Activated CD8-positive, alpha-beta T cell treated with anti-CD3 and anti-CD28 coated beads for 36 hours (primary cell): ENCODE results near the gene ALG12. TPM values are rescaled to one million over a fixed set of nuclear protein-coding genes. Genes with fewer than 3 reads are reported as not detected.
"Not testable (repeated sequence)": the region's sequence is repeated elsewhere in the genome, so short reads cannot be mapped to it uniquely, and the experiment has no call there.

ENCODE experiments used
- ATAC-seq: fragments of 200-7000 bp; cut with Tn5 transposase; one replicate; pipeline ENCODE4 v1.10.0; 2021; ENCODE audit warnings: mild to moderate bottlenecking, moderate library complexity
- CTCF ChIA-PET: fragments of 350-600 bp; sonication (Branson Sonifier 250); formaldehyde crosslinking; loops from one replicate; lab custom pipeline; 2021; ENCODE audit warnings: antibody characterized with exemption; lab: Charles Lee
- POLR2A ChIA-PET: fragments of 350-600 bp; sonication (Branson Sonifier 250); formaldehyde crosslinking; loops from one replicate; lab custom pipeline; 2021; ENCODE audit warnings: antibody characterized with exemption; lab: Charles Lee
- DNase-seq: peaks from one replicate; pipeline ENCODE4 v3.0.0-alpha.2; 2020
- H3K27ac Mint-ChIP-seq: one replicate; pipeline ENCODE4 v1.8.0; 2021; ENCODE audit warnings: mild to moderate bottlenecking, mixed read lengths
- H3K27me3 Mint-ChIP-seq: one replicate; pipeline ENCODE4 v1.8.0; 2021; ENCODE audit warnings: mixed read lengths
- H3K36me3 Mint-ChIP-seq: one replicate; pipeline ENCODE4 v1.8.0; 2021; ENCODE audit warnings: low read depth, mixed read lengths
- H3K4me1 Mint-ChIP-seq: one replicate; pipeline ENCODE4 v1.8.0; 2021; ENCODE audit warnings: low read depth, mixed read lengths
- H3K4me3 Mint-ChIP-seq: one replicate; pipeline ENCODE4 v1.8.0; 2021; ENCODE audit warnings: mild to moderate bottlenecking, moderate library complexity, mixed read lengths
- H3K9me3 Mint-ChIP-seq: one replicate; pipeline ENCODE4 v1.8.0; 2021; ENCODE audit warnings: mixed read lengths
- intact Hi-C: fragments of 100-400 bp; cut with micrococcal nuclease; formaldehyde crosslinking; loops from one replicate; pipeline ENCODE4 v1.10.0; 2022
- total RNA-seq, 2 experiments: library from RNA; stranded (reverse); gene quantifications; one replicate each; pipeline ENCODE4 v1.2.3, GENCODE V29; 2021
- TF ChIP-seq, protein P1 (sequence below): fragments of 200-600 bp; IDR thresholded peaks from one replicate; pipeline ENCODE4 v1.8.0; 2022; ENCODE audit warnings: antibody characterized with exemption, mild to moderate bottlenecking

ALG12 gene
- total RNA-seq, 2 experiments from 2014 or later = 10.7 to 12.0 TPM

DNA sequence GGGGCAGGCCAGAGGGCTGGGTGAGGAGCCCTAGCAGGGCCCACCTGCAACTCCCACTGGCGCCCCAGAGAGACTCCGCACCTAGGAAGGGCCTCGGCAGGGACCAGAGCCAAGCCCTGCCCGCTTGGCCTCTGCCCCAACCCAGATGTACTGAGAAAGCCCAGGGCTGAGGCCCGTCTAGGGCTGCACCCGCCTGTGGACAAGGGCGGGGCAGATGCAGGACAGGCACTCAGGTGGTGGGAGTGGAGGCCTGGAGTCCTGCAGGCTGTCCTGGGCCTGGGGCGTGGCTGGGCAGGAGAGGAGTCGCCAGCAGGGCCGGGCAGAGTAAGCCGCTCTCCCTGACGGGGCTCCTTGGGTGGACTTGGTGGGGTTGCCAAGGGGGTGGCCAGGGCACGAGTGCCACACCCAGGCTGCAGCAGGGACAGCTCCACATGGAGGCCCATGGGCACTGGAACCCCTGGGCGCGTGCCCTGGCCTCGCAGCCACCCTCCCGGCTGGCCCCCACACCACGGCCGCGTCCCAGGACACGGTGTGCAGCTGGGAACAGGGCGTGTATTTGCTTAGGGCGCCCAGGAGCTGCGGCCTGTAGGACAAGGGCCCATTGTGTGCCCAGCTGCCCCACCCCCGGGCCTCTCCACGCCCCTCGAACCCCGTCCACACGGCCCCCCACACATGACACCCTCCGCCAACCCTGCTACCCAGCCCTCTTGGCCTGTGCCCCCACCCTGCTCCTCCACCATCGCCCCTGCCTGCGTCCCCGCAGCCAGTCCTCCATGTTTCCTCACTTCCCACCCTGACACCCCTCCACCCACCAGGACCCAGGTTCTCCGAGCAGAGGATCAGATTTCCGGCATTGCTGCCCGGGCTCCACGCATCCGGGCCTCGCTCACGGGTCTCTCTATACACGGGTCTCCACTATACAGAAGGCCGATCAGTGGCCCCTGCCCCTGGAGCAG is 31.0 kb upstream of the ALG12 start:
- H3K27ac Mint-ChIP-seq = no peak overlapping the region
- no peak for ATAC-seq
- TF ChIP-seq, protein P1, sequence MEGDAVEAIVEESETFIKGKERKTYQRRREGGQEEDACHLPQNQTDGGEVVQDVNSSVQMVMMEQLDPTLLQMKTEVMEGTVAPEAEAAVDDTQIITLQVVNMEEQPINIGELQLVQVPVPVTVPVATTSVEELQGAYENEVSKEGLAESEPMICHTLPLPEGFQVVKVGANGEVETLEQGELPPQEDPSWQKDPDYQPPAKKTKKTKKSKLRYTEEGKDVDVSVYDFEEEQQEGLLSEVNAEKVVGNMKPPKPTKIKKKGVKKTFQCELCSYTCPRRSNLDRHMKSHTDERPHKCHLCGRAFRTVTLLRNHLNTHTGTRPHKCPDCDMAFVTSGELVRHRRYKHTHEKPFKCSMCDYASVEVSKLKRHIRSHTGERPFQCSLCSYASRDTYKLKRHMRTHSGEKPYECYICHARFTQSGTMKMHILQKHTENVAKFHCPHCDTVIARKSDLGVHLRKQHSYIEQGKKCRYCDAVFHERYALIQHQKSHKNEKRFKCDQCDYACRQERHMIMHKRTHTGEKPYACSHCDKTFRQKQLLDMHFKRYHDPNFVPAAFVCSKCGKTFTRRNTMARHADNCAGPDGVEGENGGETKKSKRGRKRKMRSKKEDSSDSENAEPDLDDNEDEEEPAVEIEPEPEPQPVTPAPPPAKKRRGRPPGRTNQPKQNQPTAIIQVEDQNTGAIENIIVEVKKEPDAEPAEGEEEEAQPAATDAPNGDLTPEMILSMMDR = no peak

DNA sequence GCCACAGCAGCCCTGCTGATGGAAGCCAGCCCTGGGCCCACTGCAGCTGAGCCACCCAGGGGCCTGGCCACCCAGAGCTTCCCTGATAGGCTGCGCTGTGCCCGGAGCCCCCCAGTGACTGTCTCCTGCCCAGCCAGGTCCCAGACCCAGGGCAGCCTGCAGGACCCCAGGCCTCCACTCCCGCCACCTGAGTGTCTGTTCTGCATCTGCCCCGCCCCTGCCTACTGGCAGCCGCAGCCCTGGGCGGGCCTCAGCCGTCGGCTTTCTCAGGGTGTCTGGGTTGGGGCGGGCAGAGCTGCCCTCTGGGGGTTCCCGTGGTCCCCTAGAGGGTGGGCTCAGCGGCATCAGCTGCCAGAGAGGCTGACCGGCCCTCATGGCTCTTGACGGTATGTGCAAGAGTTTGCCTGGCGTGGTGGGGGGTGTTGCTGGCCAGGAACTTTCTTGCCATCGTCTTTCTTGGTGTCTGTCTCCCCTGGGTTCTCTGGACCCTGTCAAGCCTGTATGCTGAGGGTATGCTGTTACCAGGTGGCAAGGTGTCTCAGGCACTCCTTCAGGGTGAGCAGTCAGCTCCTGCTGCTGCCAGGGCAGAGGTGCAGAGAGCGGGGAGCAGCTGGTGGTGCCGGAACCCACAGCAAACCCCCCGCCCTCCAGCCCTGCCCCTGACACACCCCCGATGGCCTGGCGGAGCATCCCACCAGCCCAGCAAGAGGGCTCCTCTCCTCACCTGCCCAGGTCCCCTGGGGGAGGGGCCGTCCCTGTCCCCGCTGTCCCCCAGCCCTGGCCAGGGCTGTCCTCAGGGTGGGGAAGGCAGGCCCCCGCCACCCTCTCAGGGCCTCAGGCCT is 30.1 kb upstream of the ALG12 start:
- intact Hi-C loops = no loop called here
- CTCF ChIA-PET = no interaction called here
- H3K4me1 Mint-ChIP-seq = peaks cover 6% of the 10 kb centered on the region
- no peaks in the 10 kb centered on the region for H3K27me3 Mint-ChIP-seq
- no peak overlapping the region for H3K4me3 Mint-ChIP-seq
- no peaks in the 10 kb centered on the region for H3K9me3 Mint-ChIP-seq
- DNase-seq = no peak
- TF ChIP-seq, protein P1 = no peak
- H3K27ac Mint-ChIP-seq = no peak overlapping the region
- no peaks in the 10 kb centered on the region for H3K36me3 Mint-ChIP-seq
- POLR2A ChIA-PET = interaction anchor here (2.3 kb wide), 2 partner anchors 10 to 22 kb away, joined by 6 to 8 read pairs; no protein-coding TSS in a partner anchor
- ATAC-seq = no peak

More for the DNA sequence above, 31.0 kb upstream of the ALG12 start:
- Mint-ChIP-seq H3K36me3 (no peaks in the 10 kb centered on the region), H3K9me3 (no peaks in the 10 kb centered on the region), H3K4me3 (no peak overlapping the region), H3K4me1 (peaks cover 6% of the 10 kb centered on the region), H3K27me3 (no peaks in the 10 kb centered on the region)
- CTCF ChIA-PET = no interaction called here
- intact Hi-C loops = no loop called here
- POLR2A ChIA-PET = no interaction called here
- no peak for DNase-seq

GRCh38 chr22:49947296-49947622 is 29.0 kb upstream of the ALG12 start:
- TF ChIP-seq, protein P1 = no peak
- DNase-seq = no peak
- H3K27me3 Mint-ChIP-seq = no peaks in the 10 kb centered on the region
- H3K36me3 Mint-ChIP-seq = no peaks in the 10 kb centered on the region
- POLR2A ChIA-PET = interaction anchor here (1.6 to 2.3 kb wide), 4 partner anchors 9 to 23 kb away, joined by 4 to 8 read pairs (median 6); no protein-coding TSS in a partner anchor
- no peak for ATAC-seq
- H3K4me1 Mint-ChIP-seq = peaks cover 6% of the 10 kb centered on the region
- intact Hi-C loops = no loop called here
- no peaks in the 10 kb centered on the region for H3K9me3 Mint-ChIP-seq
- CTCF ChIA-PET = no interaction called here
- no peak overlapping the region for H3K27ac Mint-ChIP-seq
- H3K4me3 Mint-ChIP-seq = no peak overlapping the region

DNA sequence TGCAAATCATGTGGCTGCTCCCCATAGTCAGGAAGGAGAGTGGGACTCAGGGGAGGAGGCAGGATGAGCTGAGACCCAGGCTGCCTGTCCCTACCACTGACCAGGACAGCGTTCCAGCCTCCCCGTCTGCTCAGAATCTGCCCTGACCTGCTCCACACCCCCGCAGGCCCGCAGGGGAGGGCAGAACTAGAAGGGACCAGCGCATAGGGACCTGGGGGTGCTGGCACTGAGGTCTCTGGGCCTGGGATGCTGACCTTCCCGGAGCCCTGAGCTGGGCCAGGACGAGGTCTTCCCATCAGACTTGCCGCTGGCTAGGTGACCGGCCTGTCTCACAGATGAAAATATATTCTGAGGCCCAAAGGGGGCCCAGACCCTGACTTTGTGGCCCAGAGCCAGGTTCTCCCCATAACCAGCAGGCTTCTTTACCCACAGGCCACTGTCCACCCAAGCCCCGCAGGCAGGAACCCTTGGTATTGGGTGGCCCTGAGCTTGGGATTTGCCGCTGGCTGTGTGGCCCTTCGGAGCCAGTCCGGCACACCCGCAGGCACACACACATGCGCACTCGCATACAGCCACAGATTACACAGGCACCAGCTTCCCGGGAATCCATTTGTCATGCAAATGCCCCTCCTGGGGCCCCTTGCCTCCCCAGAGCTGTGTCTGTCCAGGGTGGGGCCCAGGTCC is 28.5 kb upstream of the ALG12 start:
- Mint-ChIP-seq H3K4me1 (peaks cover 6% of the 10 kb centered on the region), H3K27me3 (no peaks in the 10 kb centered on the region), H3K27ac (peak overlapping the region; percentile 34), H3K4me3 (no peak overlapping the region), H3K9me3 (no peaks in the 10 kb centered on the region), H3K36me3 (no peaks in the 10 kb centered on the region)
- ATAC-seq (no peak), DNase-seq (no peak)
- TF ChIP-seq, protein P1 = no peak
- ChIA-PET POLR2A (interaction anchor here (1.1 to 2.3 kb wide), 8 partner anchors 8 to 24 kb away, joined by 3 to 8 read pairs (median 4); partner anchors contain the start of gene PIM3), CTCF (interaction anchor here (1.1 kb wide), 1 partner anchor 11 kb away, joined by 3 read pairs; no protein-coding TSS in a partner anchor)
- intact Hi-C loops = no loop called here

DNA sequence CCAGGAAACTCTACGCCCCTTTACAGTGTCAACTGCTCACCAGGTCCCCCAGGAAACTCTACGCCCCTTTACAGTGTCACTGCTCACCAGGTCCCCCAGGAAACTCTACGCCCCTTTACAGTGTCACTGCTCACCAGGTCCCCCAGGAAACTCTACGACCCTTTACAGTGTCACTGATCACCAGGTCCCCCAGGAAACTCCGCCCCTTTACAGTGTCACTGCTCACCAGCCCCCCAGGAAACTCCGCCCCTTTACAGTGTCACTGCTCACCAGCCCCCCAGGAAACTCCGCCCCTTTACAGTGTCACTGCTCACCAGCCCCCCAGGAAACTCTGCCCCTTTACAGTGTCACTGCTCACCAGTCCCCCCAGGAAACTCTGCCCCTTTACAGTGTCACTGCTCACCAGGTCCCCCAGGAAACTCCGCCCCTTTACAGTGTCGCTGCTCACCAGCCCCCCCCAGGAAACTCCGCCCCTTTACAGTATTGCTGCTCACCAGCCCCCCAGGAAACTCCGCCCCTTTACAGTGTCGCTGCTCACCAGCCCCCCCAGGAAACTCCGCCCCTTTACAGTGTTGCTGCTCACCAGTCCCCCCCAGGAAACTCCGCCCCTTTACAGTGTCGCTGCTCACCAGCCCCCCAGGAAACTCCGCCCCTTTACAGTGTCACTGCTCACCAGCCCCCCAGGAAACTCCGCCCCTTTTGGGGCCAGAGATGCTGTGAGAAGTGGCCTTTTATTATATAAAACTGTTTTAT is 27.0 kb upstream of the ALG12 start:
- H3K36me3 Mint-ChIP-seq, intact Hi-C loops, H3K4me3 Mint-ChIP-seq, H3K9me3 Mint-ChIP-seq, H3K27me3 Mint-ChIP-seq, H3K4me1 Mint-ChIP-seq: not testable (repeated sequence)
- ChIA-PET POLR2A (interaction anchor here (2.3 kb wide), 1 partner anchor 9 kb away, joined by 5 read pairs; no protein-coding TSS in a partner anchor), CTCF (interaction anchor here (1.1 kb wide), 1 partner anchor 12 kb away, joined by 3 read pairs; no protein-coding TSS in a partner anchor)
- peak; percentile 78 for DNase-seq
- peak overlapping the region; percentile 81 for H3K27ac Mint-ChIP-seq
- peak; percentile 32 for ATAC-seq
